HAP-1 (cell line): ENCODE measurements around the gene WDR18.

Source experiments
- DNase-seq, 2 experiments: peaks; one replicate each; pipeline ENCODE4 v3.0.0-alpha.2; 2016 to 2020; ENCODE audit warnings: low spot score in 2 of 2
- H3K27me3 ChIP-seq: fragments of 250-450 bp; sonication (Bioruptor Pico); 2 replicates; pipeline ENCODE4 v1.5.1; 2020; ENCODE audit warnings: low read depth, mild to moderate bottlenecking, moderate library complexity
- H3K36me3 ChIP-seq: fragments of 250-450 bp; sonication (Bioruptor Pico); replicated peaks from 2 replicates; pipeline ENCODE4 v1.5.1; 2020; ENCODE audit warnings: mild to moderate bottlenecking
- H3K4me1 ChIP-seq: fragments of 250-450 bp; sonication (Bioruptor Pico); 2 replicates; pipeline ENCODE4 v1.5.1; 2020; ENCODE audit warnings: mild to moderate bottlenecking
- H3K4me3 ChIP-seq: fragments of 250-450 bp; sonication (Bioruptor Pico); 2 replicates; pipeline ENCODE4 v1.5.1; 2020; ENCODE audit warnings: mild to moderate bottlenecking, moderate library complexity
- H3K9me3 ChIP-seq: fragments of 250-450 bp; sonication (Bioruptor Pico); 2 replicates; pipeline ENCODE4 v1.5.1; 2020; ENCODE audit warnings: mild to moderate bottlenecking, moderate library complexity
- in situ Hi-C: fragments of 300-500 bp; cut with MboI; formaldehyde crosslinking; loops from 3 replicates; pipeline ENCODE4 v1.14.3; 2020; ENCODE audit warnings: low sequenced_read_pairs, inconsistent platforms, mixed read lengths

The WDR18 gene

GRCh38 chr19:1008268-1009040 lies 24.3 kb downstream of the WDR18 start:
- Histone ChIP-seq H3K4me3 (no peak overlapping the region), H3K27me3 (no peaks in the 10 kb centered on the region), H3K4me1 (no peaks in the 10 kb centered on the region), H3K36me3 (peaks cover 34% of the 10 kb centered on the region), H3K9me3 (no peaks in the 10 kb centered on the region)
- in situ Hi-C loops, result no loop called here
- no peak for DNase-seq

GRCh38 chr19:1009041-1009980 lies 25.2 kb downstream of the WDR18 start:
- Histone ChIP-seq H3K27me3 (no peaks in the 10 kb centered on the region), H3K9me3 (no peaks in the 10 kb centered on the region), H3K4me3 (no peak overlapping the region), H3K4me1 (no peaks in the 10 kb centered on the region), H3K36me3 (peaks cover 43% of the 10 kb centered on the region)
- no peak for DNase-seq
- in situ Hi-C loops, result no loop called here

- H3K4me3 ChIP-seq, result no peak overlapping the region
- no peaks in the 10 kb centered on the region for H3K27me3 ChIP-seq
- DNase-seq, result no peak
- H3K9me3 ChIP-seq, result no peaks in the 10 kb centered on the region
- in situ Hi-C loops, result no loop called here
- peaks cover 48% of the 10 kb centered on the region for H3K36me3 ChIP-seq
- H3K4me1 ChIP-seq, result no peaks in the 10 kb centered on the region
Observed at GRCh38 chr19:1009981-1010538, 25.9 kb downstream of the WDR18 start.

- H3K9me3 ChIP-seq, result no peaks in the 10 kb centered on the region
- no peak for DNase-seq
- no peaks in the 10 kb centered on the region for H3K27me3 ChIP-seq
- H3K4me1 ChIP-seq, result no peaks in the 10 kb centered on the region
- in situ Hi-C loops, result no loop called here
- H3K36me3 ChIP-seq, result peaks cover 54% of the 10 kb centered on the region
- H3K4me3 ChIP-seq, result no peak overlapping the region
Observed at GRCh38 chr19:1010586-1011510, 26.7 kb downstream of the WDR18 start.

GRCh38 chr19:1011831-1012333 lies 27.7 kb downstream of the WDR18 start:
- H3K4me3 ChIP-seq, result no peak overlapping the region
- in situ Hi-C loops, result no loop called here
- H3K27me3 ChIP-seq, result no peaks in the 10 kb centered on the region
- H3K9me3 ChIP-seq, result no peaks in the 10 kb centered on the region
- H3K4me1 ChIP-seq, result no peaks in the 10 kb centered on the region
- peaks cover 54% of the 10 kb centered on the region for H3K36me3 ChIP-seq
- DNase-seq, result no peak

GRCh38 chr19:1012334-1012733 lies 28.2 kb downstream of the WDR18 start:
- H3K36me3 ChIP-seq, result peaks cover 57% of the 10 kb centered on the region
- no peak for DNase-seq
- in situ Hi-C loops, result no loop called here
- H3K9me3 ChIP-seq, result no peaks in the 10 kb centered on the region
- no peak overlapping the region for H3K4me3 ChIP-seq
- H3K27me3 ChIP-seq, result no peaks in the 10 kb centered on the region
- H3K4me1 ChIP-seq, result no peaks in the 10 kb centered on the region

GRCh38 chr19:1013218-1013617 lies 29.1 kb downstream of the WDR18 start:
- H3K9me3 ChIP-seq, result no peaks in the 10 kb centered on the region
- DNase-seq, result no peak
- in situ Hi-C loops, result no loop called here
- peaks cover 62% of the 10 kb centered on the region for H3K36me3 ChIP-seq
- H3K4me3 ChIP-seq, result no peak overlapping the region
- no peaks in the 10 kb centered on the region for H3K4me1 ChIP-seq
- H3K27me3 ChIP-seq, result no peaks in the 10 kb centered on the region

GRCh38 chr19:1014161-1015060 lies 30.3 kb downstream of the WDR18 start:
- Histone ChIP-seq H3K4me1 (peaks cover 5% of the 10 kb centered on the region; the same call in 1 of the 2 replicates), H3K4me3 (no peak overlapping the region), H3K27me3 (no peaks in the 10 kb centered on the region), H3K36me3 (peaks cover 70% of the 10 kb centered on the region), H3K9me3 (no peaks in the 10 kb centered on the region)
- in situ Hi-C loops, result no loop called here
- no peak for DNase-seq

- DNase-seq, result no peak
- H3K4me1 ChIP-seq, result peaks cover 5% of the 10 kb centered on the region; the same call in 1 of the 2 replicates
- H3K36me3 ChIP-seq, result peaks cover 63% of the 10 kb centered on the region
- in situ Hi-C loops, result no loop called here
- no peaks in the 10 kb centered on the region for H3K27me3 ChIP-seq
- no peak overlapping the region for H3K4me3 ChIP-seq
- H3K9me3 ChIP-seq, result no peaks in the 10 kb centered on the region
Observed at GRCh38 chr19:1015061-1015781, 31.1 kb downstream of the WDR18 start.

GRCh38 chr19:1015782-1016646 lies 31.9 kb downstream of the WDR18 start:
- DNase-seq, result no peak
- Histone ChIP-seq H3K4me1 (peaks cover 5% of the 10 kb centered on the region; the same call in 1 of the 2 replicates), H3K4me3 (no peak overlapping the region), H3K9me3 (no peaks in the 10 kb centered on the region), H3K27me3 (no peaks in the 10 kb centered on the region), H3K36me3 (peaks cover 56% of the 10 kb centered on the region)
- in situ Hi-C loops, result no loop called here

GRCh38 chr19:1016647-1017114 lies 32.5 kb downstream of the WDR18 start:
- Histone ChIP-seq H3K9me3 (no peaks in the 10 kb centered on the region), H3K4me3 (no peak overlapping the region), H3K27me3 (no peaks in the 10 kb centered on the region), H3K4me1 (peaks cover 8% of the 10 kb centered on the region), H3K36me3 (peaks cover 52% of the 10 kb centered on the region)
- in situ Hi-C loops, result no loop called here
- DNase-seq, result no peak
